ENCODE results near the gene MRPS24. TPM values are rescaled to one million over a fixed set of nuclear protein-coding genes. Genes with fewer than 3 reads are reported as not detected.

Gene MRPS24
- total RNA-seq, 1 donor from 2014 or later, result 93.9 TPM

- peaks cover 2% of the 10 kb centered on the region for H3K9me3 ChIP-seq (ENCODE audit: insufficient read depth, low read depth, low read length)
- H3K27me3 Mint-ChIP-seq (ENCODE audit: low read depth, unreplicated experiment), result no peaks in the 10 kb centered on the region
- H3K9me3 Mint-ChIP-seq (ENCODE audit: unreplicated experiment), result peaks cover 3% of the 10 kb centered on the region
- H3K4me1 Mint-ChIP-seq (ENCODE audit: low read depth, unreplicated experiment), result no peaks in the 10 kb centered on the region
- H3K4me3 ChIP-seq (ENCODE audit: insufficient read depth, low read depth, low read length), result no peak overlapping the region
- H3K9ac ChIP-seq (ENCODE audit: low read length), result no peak overlapping the region
- H3K27me3 ChIP-seq (ENCODE audit: insufficient read depth, low read length), result no peaks in the 10 kb centered on the region
- no peaks in the 10 kb centered on the region for H3K36me3 Mint-ChIP-seq (ENCODE audit: low read depth, unreplicated experiment)
- no peak overlapping the region for H3K4me3 Mint-ChIP-seq (ENCODE audit: unreplicated experiment)
- no peaks in the 10 kb centered on the region for H3K36me3 ChIP-seq (ENCODE audit: insufficient read depth, low read length)
- no peaks in the 10 kb centered on the region for H4K20me1 ChIP-seq (ENCODE audit: insufficient read depth, low read length)
- no peak for TF ChIP-seq CTCF (IDR thresholded peaks at IDR 0.05; ENCODE audit: insufficient read depth, low read depth, low read length)
- H3K79me2 ChIP-seq (ENCODE audit: insufficient read depth, low read length), result no peaks in the 10 kb centered on the region
- DNase-seq (ENCODE audit: low read depth), result no peak
- no peak overlapping the region for H2AFZ ChIP-seq (ENCODE audit: low read depth, low read length)
- FAIRE-seq, result no peak
- no peak overlapping the region for H3K4me2 ChIP-seq (ENCODE audit: low read length)
- H3K27ac ChIP-seq (ENCODE audit: low read depth, low read length), result no peak overlapping the region
- H3K4me1 ChIP-seq (ENCODE audit: insufficient read depth, low read length), result no peaks in the 10 kb centered on the region
- H3K27ac Mint-ChIP-seq (ENCODE audit: unreplicated experiment), result no peak overlapping the region
Observed at GRCh38 chr7:43856316-43856715, 13.0 kb downstream of the MRPS24 start.

DNA sequence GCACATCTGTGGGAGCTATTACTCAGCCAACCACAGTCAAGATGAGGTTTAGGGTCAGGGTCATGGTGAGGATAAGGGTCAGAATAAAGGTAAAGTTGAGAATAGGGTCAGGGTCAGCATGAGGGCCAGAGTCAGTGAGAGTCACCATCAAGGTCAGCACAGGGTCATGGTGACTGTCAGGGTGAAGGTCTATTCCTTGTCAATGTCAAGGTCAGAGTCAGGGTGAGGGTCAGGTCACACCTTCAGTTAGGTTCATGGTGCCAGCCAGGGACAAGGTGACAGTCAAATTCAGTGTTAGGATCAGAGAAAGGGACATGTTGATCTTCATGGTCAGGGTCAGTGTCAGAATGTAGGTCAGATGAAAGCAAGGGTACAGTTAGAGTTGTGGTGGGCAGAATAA is 14.1 kb downstream of the MRPS24 start:
- no peaks in the 10 kb centered on the region for H3K79me2 ChIP-seq (ENCODE audit: insufficient read depth, low read length)
- no peaks in the 10 kb centered on the region for H3K27me3 Mint-ChIP-seq (ENCODE audit: low read depth, unreplicated experiment)
- TF ChIP-seq CTCF (IDR thresholded peaks at IDR 0.05; ENCODE audit: insufficient read depth, low read depth, low read length) (no peak), EZH2 (IDR thresholded peaks at IDR 0.05; ENCODE audit: insufficient read depth, low read length) (no peak)

GRCh38 chr7:43851805-43852204 is 17.5 kb downstream of the MRPS24 start:
- FAIRE-seq (no peak), DNase-seq (ENCODE audit: low read depth) (no peak)
- TF ChIP-seq CTCF (IDR thresholded peaks at IDR 0.05; ENCODE audit: insufficient read depth, low read depth, low read length) (no peak), EZH2 (IDR thresholded peaks at IDR 0.05; ENCODE audit: insufficient read depth, low read length) (no peak)
- no peak overlapping the region for H3K4me3 Mint-ChIP-seq (ENCODE audit: unreplicated experiment)
- no peaks in the 10 kb centered on the region for H3K27me3 Mint-ChIP-seq (ENCODE audit: low read depth, unreplicated experiment)
- no peak overlapping the region for H3K9ac ChIP-seq (ENCODE audit: low read length)
- H3K27ac Mint-ChIP-seq (ENCODE audit: unreplicated experiment), result no peak overlapping the region
- peaks cover 5% of the 10 kb centered on the region for H3K4me1 ChIP-seq (ENCODE audit: insufficient read depth, low read length)
- no peak overlapping the region for H3K4me2 ChIP-seq (ENCODE audit: low read length)
- H3K4me1 Mint-ChIP-seq (ENCODE audit: low read depth, unreplicated experiment), result no peaks in the 10 kb centered on the region
- no peaks in the 10 kb centered on the region for H3K79me2 ChIP-seq (ENCODE audit: insufficient read depth, low read length)
- H3K36me3 ChIP-seq (ENCODE audit: insufficient read depth, low read length), result no peaks in the 10 kb centered on the region
- H4K20me1 ChIP-seq (ENCODE audit: insufficient read depth, low read length), result no peaks in the 10 kb centered on the region
- H3K27me3 ChIP-seq (ENCODE audit: insufficient read depth, low read length), result no peaks in the 10 kb centered on the region
- H3K36me3 Mint-ChIP-seq (ENCODE audit: low read depth, unreplicated experiment), result no peaks in the 10 kb centered on the region
- no peak overlapping the region for H3K27ac ChIP-seq (ENCODE audit: low read depth, low read length)
- no peak overlapping the region for H2AFZ ChIP-seq (ENCODE audit: low read depth, low read length)
- peaks cover 4% of the 10 kb centered on the region for H3K9me3 Mint-ChIP-seq (ENCODE audit: unreplicated experiment)
- H3K9me3 ChIP-seq (ENCODE audit: insufficient read depth, low read depth, low read length), result peaks cover 7% of the 10 kb centered on the region
- H3K4me3 ChIP-seq (ENCODE audit: insufficient read depth, low read depth, low read length), result no peak overlapping the region

More for the DNA sequence above, 14.1 kb downstream of the MRPS24 start:
- Histone ChIP-seq H3K27ac (ENCODE audit: low read depth, low read length) (no peak overlapping the region), H3K36me3 (ENCODE audit: insufficient read depth, low read length) (no peaks in the 10 kb centered on the region), H3K9me3 (ENCODE audit: insufficient read depth, low read depth, low read length) (peaks cover 7% of the 10 kb centered on the region), H4K20me1 (ENCODE audit: insufficient read depth, low read length) (no peaks in the 10 kb centered on the region), H3K4me2 (ENCODE audit: low read length) (no peak overlapping the region), H3K27me3 (ENCODE audit: insufficient read depth, low read length) (no peaks in the 10 kb centered on the region), H3K4me3 (ENCODE audit: insufficient read depth, low read depth, low read length) (no peak overlapping the region), H3K9ac (ENCODE audit: low read length) (no peak overlapping the region), H3K4me1 (ENCODE audit: insufficient read depth, low read length) (no peaks in the 10 kb centered on the region), H2AFZ (ENCODE audit: low read depth, low read length) (no peak overlapping the region)
- no peaks in the 10 kb centered on the region for H3K4me1 Mint-ChIP-seq (ENCODE audit: low read depth, unreplicated experiment)
- no peak overlapping the region for H3K4me3 Mint-ChIP-seq (ENCODE audit: unreplicated experiment)
- peaks cover 5% of the 10 kb centered on the region for H3K9me3 Mint-ChIP-seq (ENCODE audit: unreplicated experiment)
- no peaks in the 10 kb centered on the region for H3K36me3 Mint-ChIP-seq (ENCODE audit: low read depth, unreplicated experiment)
- no peak overlapping the region for H3K27ac Mint-ChIP-seq (ENCODE audit: unreplicated experiment)
- DNase-seq (ENCODE audit: low read depth) (no peak), FAIRE-seq (no peak)
